Esophagus squamous epithelium (tissue), 4 donors: ENCODE results near the gene ISG20.

Source experiments
- POLR2A ChIP-seq, 4 donors: fragments of 450-650 bp; IDR thresholded peaks; one replicate each; pipeline ENCODE4 v1.6.1; 2017; ENCODE audit warnings: antibody characterized with exemption in 4 of 4, mild to moderate bottlenecking in 4 of 4, moderate library complexity in 3 of 4
- TF ChIP-seq, protein P1 (sequence below), 6 experiments: fragments of 450-650 bp in 4 of 6; fragments of 200-600 bp in 2 of 6; sonication (generic) in 2 of 6; IDR thresholded peaks; one replicate each; pipeline ENCODE4 v1.5.1; 2016 to 2019; ENCODE audit warnings: antibody characterized with exemption in 6 of 6, mild to moderate bottlenecking in 4 of 6, moderate library complexity in 4 of 6

DNA sequence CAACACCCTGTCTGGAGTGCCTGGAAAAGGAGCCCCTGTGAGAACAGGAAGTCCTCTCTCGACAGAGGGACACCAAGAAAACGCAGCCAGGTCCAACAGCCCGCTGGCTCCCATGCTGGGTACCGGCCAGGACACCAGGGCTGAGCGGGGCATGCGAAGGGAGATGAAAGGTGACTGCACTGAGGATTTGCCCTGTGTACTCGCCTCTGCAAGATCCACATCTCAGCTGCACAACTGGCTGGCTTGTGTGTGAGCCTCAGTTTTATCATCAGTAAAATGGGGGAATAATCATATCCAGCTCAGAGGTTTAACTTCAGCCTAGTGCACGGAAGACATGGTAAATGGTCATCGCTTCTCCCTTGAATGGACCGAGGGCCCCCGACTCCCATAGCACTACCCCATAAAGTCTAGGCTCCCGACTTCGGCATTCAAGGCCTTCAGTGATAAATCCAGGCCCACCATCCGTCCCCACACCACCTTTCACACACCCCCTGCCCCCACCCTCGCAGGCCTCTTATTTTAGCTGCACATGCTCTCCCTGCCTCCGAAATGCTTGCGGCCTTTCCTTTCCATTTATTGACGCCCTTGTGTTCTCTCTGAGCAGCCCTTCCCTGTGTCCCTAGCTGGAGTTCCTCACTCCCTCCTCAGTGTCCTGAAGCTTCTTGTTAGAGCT is 15.8 kb downstream of the ISG20 start:
- TF ChIP-seq, protein P1, sequence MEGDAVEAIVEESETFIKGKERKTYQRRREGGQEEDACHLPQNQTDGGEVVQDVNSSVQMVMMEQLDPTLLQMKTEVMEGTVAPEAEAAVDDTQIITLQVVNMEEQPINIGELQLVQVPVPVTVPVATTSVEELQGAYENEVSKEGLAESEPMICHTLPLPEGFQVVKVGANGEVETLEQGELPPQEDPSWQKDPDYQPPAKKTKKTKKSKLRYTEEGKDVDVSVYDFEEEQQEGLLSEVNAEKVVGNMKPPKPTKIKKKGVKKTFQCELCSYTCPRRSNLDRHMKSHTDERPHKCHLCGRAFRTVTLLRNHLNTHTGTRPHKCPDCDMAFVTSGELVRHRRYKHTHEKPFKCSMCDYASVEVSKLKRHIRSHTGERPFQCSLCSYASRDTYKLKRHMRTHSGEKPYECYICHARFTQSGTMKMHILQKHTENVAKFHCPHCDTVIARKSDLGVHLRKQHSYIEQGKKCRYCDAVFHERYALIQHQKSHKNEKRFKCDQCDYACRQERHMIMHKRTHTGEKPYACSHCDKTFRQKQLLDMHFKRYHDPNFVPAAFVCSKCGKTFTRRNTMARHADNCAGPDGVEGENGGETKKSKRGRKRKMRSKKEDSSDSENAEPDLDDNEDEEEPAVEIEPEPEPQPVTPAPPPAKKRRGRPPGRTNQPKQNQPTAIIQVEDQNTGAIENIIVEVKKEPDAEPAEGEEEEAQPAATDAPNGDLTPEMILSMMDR (IDR thresholded peaks at IDR 0.05): no peak
- no peak for TF ChIP-seq POLR2A (IDR thresholded peaks at IDR 0.05)
